GM19463 (cell line): ENCODE results near the gene TBC1D9B.

ENCODE experiments used
- ATAC-seq: cut with Tn5 transposase; IDR thresholded peaks from one replicate; pipeline ENCODE4 v1.9.1; 2021; ENCODE audit warnings: mild to moderate bottlenecking, moderate library complexity; ENCODE audit not compliant: unreplicated experiment

The TBC1D9B gene

GRCh38 chr5:179822059-179822432 lies 85.7 kb downstream of the TBC1D9B start:
- ATAC-seq: no peak

- ATAC-seq: peak; percentile 46
These were observed 86.2 kb downstream of the TBC1D9B start for GRCh38 chr5:179821298-179822058.

- peak; percentile 37 for ATAC-seq
These were observed 87.0 kb downstream of the TBC1D9B start, which contains the start of gene SQSTM1 for GRCh38 chr5:179820483-179821297. Gene SQSTM1 (plus strand): TSS chr5:179820905. CDS start chr5:179820937, 32 bp downstream.

GRCh38 chr5:179820127-179820482 lies 87.6 kb downstream of the TBC1D9B start:
- no peak for ATAC-seq

- ATAC-seq: no peak
These were observed 88.2 kb downstream of the TBC1D9B start for GRCh38 chr5:179819296-179820126.

- ATAC-seq: peak; percentile 65
These were observed 88.9 kb downstream of the TBC1D9B start for GRCh38 chr5:179818746-179819295.

GRCh38 chr5:179817890-179818745 lies 89.6 kb downstream of the TBC1D9B start:
- ATAC-seq: no peak

- no peak for ATAC-seq
These were observed 90.2 kb downstream of the TBC1D9B start for GRCh38 chr5:179817470-179817840.

GRCh38 chr5:179816796-179817469 lies 90.8 kb downstream of the TBC1D9B start:
- no peak for ATAC-seq

GRCh38 chr5:179816401-179816795 lies 91.3 kb downstream of the TBC1D9B start:
- ATAC-seq: no peak

GRCh38 chr5:179815491-179816249 lies 92.0 kb downstream of the TBC1D9B start:
- no peak for ATAC-seq

GRCh38 chr5:179814090-179814489 lies 93.6 kb downstream of the TBC1D9B start:
- ATAC-seq: no peak

GRCh38 chr5:179812997-179813607 lies 94.6 kb downstream of the TBC1D9B start:
- ATAC-seq: no peak

GRCh38 chr5:179812135-179812825 lies 95.4 kb downstream of the TBC1D9B start:
- no peak for ATAC-seq
